ENCODE data around the gene PRDM10.
A peak's percentile ranks its signal among the peaks of the same experiment; 100 is the strongest.

PRDM10 gene

GRCh38 chr11:129948926-129949466, 53.6 kb downstream of the PRDM10 start:
- Histone ChIP-seq H3F3A (ENCODE audit: insufficient read depth, low read length) (no peaks in the 10 kb centered on the region; the same call in 1 of the 2 replicates), H4K20me1 (ENCODE audit: insufficient read depth, low read length) (no peaks in the 10 kb centered on the region), H3K4me1 (ENCODE audit: insufficient read depth, low read length, severe bottlenecking) (peaks cover 79% of the 10 kb centered on the region), H3K27ac (ENCODE audit: low read depth, low read length, poor library complexity, severe bottlenecking) (peak overlapping the region; percentile 100), H3K36me3 (ENCODE audit: insufficient read depth, low read length) (peaks cover 18% of the 10 kb centered on the region), H3K27me3 (ENCODE audit: insufficient read depth, low read length) (no peaks in the 10 kb centered on the region), H3K79me2 (ENCODE audit: insufficient read depth, low read length) (peaks cover 27% of the 10 kb centered on the region), H3K4me2 (ENCODE audit: low read length) (peak overlapping the region; percentile 16; the same call in 1 of the 2 replicates), H2AFZ (ENCODE audit: low read length) (no peak overlapping the region), H3K9me3 (ENCODE audit: low read length) (no peaks in the 10 kb centered on the region), H3K9ac (ENCODE audit: low read length) (peak overlapping the region; percentile 55; the same call in 1 of the 2 replicates), H3K4me3 (ENCODE audit: low read depth, low read length, poor library complexity, severe bottlenecking) (no peak overlapping the region), H3K9me2 (ENCODE audit: low read depth, low read length) (no peaks in the 10 kb centered on the region)
- TF ChIP-seq EZH2 (IDR thresholded peaks at IDR 0.05; ENCODE audit: borderline replicate concordance, low read length) (no peak), CTCF (IDR thresholded peaks at IDR 0.05; ENCODE audit: low read length) (no peak)

GRCh38 chr11:129947474-129947873, 55.2 kb downstream of the PRDM10 start:
- Histone ChIP-seq H3K4me3 (ENCODE audit: low read depth, low read length, poor library complexity, severe bottlenecking) (peak overlapping the region; percentile 78), H3K9ac (ENCODE audit: low read length) (peak overlapping the region; percentile 83), H3K4me2 (ENCODE audit: low read length) (peak overlapping the region; percentile 76), H4K20me1 (ENCODE audit: insufficient read depth, low read length) (no peaks in the 10 kb centered on the region), H3K27me3 (ENCODE audit: insufficient read depth, low read length) (no peaks in the 10 kb centered on the region), H3K4me1 (ENCODE audit: insufficient read depth, low read length, severe bottlenecking) (peaks cover 90% of the 10 kb centered on the region), H3K36me3 (ENCODE audit: insufficient read depth, low read length) (peaks cover 31% of the 10 kb centered on the region), H3K27ac (ENCODE audit: low read depth, low read length, poor library complexity, severe bottlenecking) (peak overlapping the region; percentile 100), H3K9me3 (ENCODE audit: low read length) (no peaks in the 10 kb centered on the region), H3K79me2 (ENCODE audit: insufficient read depth, low read length) (peaks cover 37% of the 10 kb centered on the region), H3F3A (ENCODE audit: insufficient read depth, low read length) (no peaks in the 10 kb centered on the region; the same call in 1 of the 2 replicates), H2AFZ (ENCODE audit: low read length) (no peak overlapping the region), H3K9me2 (ENCODE audit: low read depth, low read length) (no peaks in the 10 kb centered on the region)
- TF ChIP-seq CTCF (IDR thresholded peaks at IDR 0.05; ENCODE audit: low read length), result peak; percentile 65
- TF ChIP-seq EZH2 (IDR thresholded peaks at IDR 0.05; ENCODE audit: borderline replicate concordance, low read length), result no peak

GRCh38 chr11:129946965-129947364, 55.7 kb downstream of the PRDM10 start:
- H2AFZ ChIP-seq (ENCODE audit: low read length), result no peak overlapping the region
- peaks cover 36% of the 10 kb centered on the region for H3K36me3 ChIP-seq (ENCODE audit: insufficient read depth, low read length)
- no peaks in the 10 kb centered on the region for H3K27me3 ChIP-seq (ENCODE audit: insufficient read depth, low read length)
- H4K20me1 ChIP-seq (ENCODE audit: insufficient read depth, low read length), result no peaks in the 10 kb centered on the region
- H3K9me3 ChIP-seq (ENCODE audit: low read length), result no peaks in the 10 kb centered on the region
- TF ChIP-seq EZH2 (IDR thresholded peaks at IDR 0.05; ENCODE audit: borderline replicate concordance, low read length) (no peak), CTCF (IDR thresholded peaks at IDR 0.05; ENCODE audit: low read length) (no peak)
- H3F3A ChIP-seq (ENCODE audit: insufficient read depth, low read length), result no peaks in the 10 kb centered on the region; the same call in 1 of the 2 replicates
- peaks cover 41% of the 10 kb centered on the region for H3K79me2 ChIP-seq (ENCODE audit: insufficient read depth, low read length)
- peak overlapping the region; percentile 100 for H3K27ac ChIP-seq (ENCODE audit: low read depth, low read length, poor library complexity, severe bottlenecking)
- H3K9ac ChIP-seq (ENCODE audit: low read length), result peak overlapping the region; percentile 83
- peak overlapping the region; percentile 78 for H3K4me3 ChIP-seq (ENCODE audit: low read depth, low read length, poor library complexity, severe bottlenecking)
- H3K9me2 ChIP-seq (ENCODE audit: low read depth, low read length), result no peaks in the 10 kb centered on the region
- peak overlapping the region; percentile 76 for H3K4me2 ChIP-seq (ENCODE audit: low read length)
- peaks cover 90% of the 10 kb centered on the region for H3K4me1 ChIP-seq (ENCODE audit: insufficient read depth, low read length, severe bottlenecking)

All from OCI-LY1 (cell line).